ENCODE data around the gene CADM2. TPM values are rescaled to one million over a fixed set of nuclear protein-coding genes. Genes with fewer than 3 reads are reported as not detected.

CADM2 gene
- polyA plus RNA-seq, 1 donor from 2014 or later, result 4.5 TPM

DNA sequence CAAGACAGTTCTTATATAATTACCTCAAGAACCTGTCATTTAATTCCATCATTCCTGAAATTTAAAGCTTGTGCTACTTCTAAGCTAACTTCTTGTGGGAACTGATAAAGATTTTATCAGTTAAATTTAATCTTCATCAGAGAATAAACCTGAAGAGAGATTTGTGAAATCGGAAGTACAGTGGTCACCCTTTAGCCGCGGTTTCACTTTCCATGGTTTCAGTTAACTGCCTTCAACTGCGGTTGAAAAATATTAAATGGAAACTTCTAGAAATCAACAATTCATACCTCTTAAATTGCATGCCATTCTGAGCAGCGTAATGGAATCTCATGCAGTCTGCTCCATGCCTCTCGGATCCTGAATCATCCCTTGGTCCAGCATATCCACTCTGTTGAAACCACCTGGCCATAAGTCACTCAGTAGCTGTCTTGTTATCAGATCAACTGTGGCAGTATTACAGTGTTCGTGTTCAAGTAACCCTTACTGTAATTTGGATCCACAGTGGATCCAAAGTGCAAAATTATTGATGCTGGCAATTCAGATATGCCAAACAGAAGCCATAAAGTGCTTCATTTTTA, 626.1 kb downstream of the CADM2 start:
- Histone ChIP-seq H2AFZ (ENCODE audit: low read depth, low read length) (no peak overlapping the region), H3K9me2 (ENCODE audit: insufficient read depth, low read length) (no peaks in the 10 kb centered on the region), H3K36me3 (ENCODE audit: insufficient read depth, low read length) (no peaks in the 10 kb centered on the region), H3F3A (ENCODE audit: insufficient read depth, low read length, poor library complexity, severe bottlenecking) (no peaks in the 10 kb centered on the region), H3K27ac (ENCODE audit: low read length) (no peak overlapping the region), H3K27me3 (ENCODE audit: insufficient read depth, low read depth, low read length) (no peaks in the 10 kb centered on the region), H4K20me1 (ENCODE audit: insufficient read depth) (no peaks in the 10 kb centered on the region), H3K4me3 (ENCODE audit: low read length) (no peak overlapping the region), H3K9me3 (ENCODE audit: low read length) (no peaks in the 10 kb centered on the region), H3K4me2 (ENCODE audit: low read length) (no peak overlapping the region), H3K79me2 (replicated peaks; ENCODE audit: insufficient read depth, low read length) (no peaks in the 10 kb centered on the region), H3K9ac (ENCODE audit: low read length) (no peak overlapping the region)
- no peak for TF ChIP-seq CTCF (IDR thresholded peaks at IDR 0.05; ENCODE audit: poor library complexity, severe bottlenecking)
- TF ChIP-seq TAF1 (IDR thresholded peaks at IDR 0.05; ENCODE audit: low read depth), result no peak
- no peak for TF ChIP-seq EZH2 (IDR thresholded peaks at IDR 0.05; ENCODE audit: borderline replicate concordance, insufficient read depth, low read length, poor library complexity, severe bottlenecking)
- no peak for TF ChIP-seq POLR2AphosphoS5 (IDR thresholded peaks at IDR 0.05)
- no peak for TF ChIP-seq SMC3 (conservative IDR thresholded peaks at IDR 0.05; ENCODE audit: poor library complexity)
- TF ChIP-seq RAD21 (conservative IDR thresholded peaks at IDR 0.05), result no peak
- no peak for TF ChIP-seq REST (IDR thresholded peaks at IDR 0.05; ENCODE audit: borderline replicate concordance)
- no peak for TF ChIP-seq MXI1 (conservative IDR thresholded peaks at IDR 0.05; ENCODE audit: poor library complexity, severe bottlenecking)
- no peak for TF ChIP-seq EP300 (conservative IDR thresholded peaks at IDR 0.05; ENCODE audit: poor library complexity, severe bottlenecking)

GRCh38 chr3:85586018-85586417, 627.2 kb downstream of the CADM2 start:
- H3K9me3 ChIP-seq (ENCODE audit: low read length), result no peaks in the 10 kb centered on the region
- H3K27ac ChIP-seq (ENCODE audit: low read length), result no peak overlapping the region
- no peaks in the 10 kb centered on the region for H3K27me3 ChIP-seq (ENCODE audit: insufficient read depth, low read depth, low read length)
- no peaks in the 10 kb centered on the region for H3F3A ChIP-seq (ENCODE audit: insufficient read depth, low read length, poor library complexity, severe bottlenecking)
- no peaks in the 10 kb centered on the region for H3K79me2 ChIP-seq (replicated peaks; ENCODE audit: insufficient read depth, low read length)
- no peaks in the 10 kb centered on the region for H3K9me2 ChIP-seq (ENCODE audit: insufficient read depth, low read length)
- no peaks in the 10 kb centered on the region for H3K36me3 ChIP-seq (ENCODE audit: insufficient read depth, low read length)
- H3K4me2 ChIP-seq (ENCODE audit: low read length), result no peak overlapping the region
- H3K9ac ChIP-seq (ENCODE audit: low read length), result no peak overlapping the region
- TF ChIP-seq REST (IDR thresholded peaks at IDR 0.05; ENCODE audit: borderline replicate concordance) (no peak), SMC3 (conservative IDR thresholded peaks at IDR 0.05; ENCODE audit: poor library complexity) (no peak), POLR2AphosphoS5 (IDR thresholded peaks at IDR 0.05) (no peak), CTCF (IDR thresholded peaks at IDR 0.05; ENCODE audit: poor library complexity, severe bottlenecking) (no peak), EP300 (conservative IDR thresholded peaks at IDR 0.05; ENCODE audit: poor library complexity, severe bottlenecking) (no peak), EZH2 (IDR thresholded peaks at IDR 0.05; ENCODE audit: borderline replicate concordance, insufficient read depth, low read length, poor library complexity, severe bottlenecking) (no peak), TAF1 (IDR thresholded peaks at IDR 0.05; ENCODE audit: low read depth) (no peak), RAD21 (conservative IDR thresholded peaks at IDR 0.05) (no peak), MXI1 (conservative IDR thresholded peaks at IDR 0.05; ENCODE audit: poor library complexity, severe bottlenecking) (no peak)
- no peak overlapping the region for H3K4me3 ChIP-seq (ENCODE audit: low read length)
- H2AFZ ChIP-seq (ENCODE audit: low read depth, low read length), result no peak overlapping the region
- H4K20me1 ChIP-seq (ENCODE audit: insufficient read depth), result no peaks in the 10 kb centered on the region

All from neural cell (in vitro differentiated cells).